K562 (cell line): ENCODE measurements around the gene DTNB. TPM values are rescaled to one million over a fixed set of nuclear protein-coding genes. Genes with fewer than 3 reads are reported as not detected.

Source experiments
- BCL6 ChIP-seq: fragments of 250-450 bp; sonication (Bioruptor Pico); IDR thresholded peaks from 2 replicates; pipeline ENCODE4 v1.4.0; 2020
- POLR2B ChIP-seq: fragments of 450-650 bp; IDR thresholded peaks from 2 replicates; pipeline ENCODE4 v1.6.1; 2018; ENCODE audit warnings: low read depth; ENCODE audit not compliant: partially characterized antibody
- TCFL5 ChIP-seq: fragments of 250-450 bp; sonication (Bioruptor Pico); conservative IDR thresholded peaks from 2 replicates; pipeline ENCODE4 v1.6.1; 2021; ENCODE audit warnings: mild to moderate bottlenecking, moderate library complexity, matching md5 sums
- polyA plus RNA-seq, 8 experiments: library from polyadenylated mRNA; depleted of rRNA in 4 of 8; stranded (reverse) in 5 of 8; unstranded in 3 of 8; fragments of >200 nt; fragmentation: Nextera tagmentation in 2 of 8; fragmentation: Illumina TruSeq in 1 of 8; extraction: Ambion mirVana in 2 of 8; extraction: Trizol in 1 of 8; gene quantifications; 2 replicates each; pipeline versions ENCODE4 v1.2.1 to v1.2.3, GENCODE V29; 2011 to 2014; ENCODE audit warnings: inconsistent platforms in 1 of 8, missing spikeins in 1 of 8
- total RNA-seq, 7 experiments: library from RNA; depleted of rRNA in 6 of 7; stranded (reverse); fragments of >200 nt in 6 of 7; fragmentation: Illumina TruSeq in 2 of 7; extraction: Trizol in 2 of 7; gene quantifications; 2 replicates each; pipeline versions ENCODE4 v1.2.1 to v1.2.3, GENCODE V29; 2011 to 2021; ENCODE audit warnings: low replicate concordance in 1 of 7
- TF ChIP-seq, protein P1 (sequence below), 2 experiments: fragments of 450-650 bp; IDR thresholded peaks; 2 replicates each; pipeline ENCODE4 v1.6.1; 2018; ENCODE audit warnings: mild to moderate bottlenecking in 2 of 2, low read depth in 1 of 2; ENCODE audit not compliant: partially characterized antibody in 2 of 2
- TF ChIP-seq, protein P2 (sequence below), 2 experiments: fragments of 450-650 bp; formaldehyde crosslinking in 1 of 2; IDR thresholded peaks; 2 replicates each; pipeline versions ENCODE4 v1.4.0 to v1.6.1; 2014 to 2020; ENCODE audit warnings: mild to moderate bottlenecking in 2 of 2, borderline replicate concordance in 1 of 2, low read depth in 1 of 2
- TF ChIP-seq, protein P3 (sequence below): sonication (generic); formaldehyde crosslinking; IDR thresholded peaks from 2 replicates; pipeline ENCODE4 v1.8.1; 2023; ENCODE audit warnings: mild to moderate bottlenecking, missing genetic modification reagents
- TF ChIP-seq, protein P4 (sequence below): IDR thresholded peaks from 2 replicates; pipeline ENCODE4 v1.6.1; 2016; ENCODE audit warnings: missing genetic modification characterization, missing compliant biosample characterization
- TF ChIP-seq, protein P5 (sequence below): fragments of 450-650 bp; IDR thresholded peaks from 2 replicates; pipeline ENCODE4 v1.6.1; 2016; ENCODE audit warnings: antibody characterized with exemption

DTNB gene
- total and polyA plus RNA-seq, 9 of the 15 experiments (the other 6 are each of a cell fraction or from before 2014, with no cell fraction given), result 0.18 to 2.0 (median 0.77) TPM; not detected in 2

DNA sequence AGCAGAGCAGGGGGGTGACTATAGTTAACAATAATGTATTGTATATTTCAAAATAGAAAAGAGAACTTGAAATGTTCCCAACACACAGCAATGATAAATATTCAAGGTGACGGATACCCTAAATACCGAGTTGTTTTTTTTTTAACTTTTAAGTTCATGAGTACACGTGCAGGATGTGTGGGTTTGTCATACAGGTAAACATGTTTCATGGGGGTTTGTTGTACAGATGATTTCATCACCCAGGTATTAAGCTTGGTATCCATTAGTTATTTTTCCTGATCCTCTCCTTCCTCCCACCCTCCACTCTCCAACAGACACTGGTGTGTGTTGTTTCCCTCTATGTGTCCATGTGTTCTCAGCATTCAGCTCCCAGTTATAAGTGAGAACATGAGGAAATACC lies 167.2 kb downstream of the DTNB start (continued):
- TF ChIP-seq, protein P1, sequence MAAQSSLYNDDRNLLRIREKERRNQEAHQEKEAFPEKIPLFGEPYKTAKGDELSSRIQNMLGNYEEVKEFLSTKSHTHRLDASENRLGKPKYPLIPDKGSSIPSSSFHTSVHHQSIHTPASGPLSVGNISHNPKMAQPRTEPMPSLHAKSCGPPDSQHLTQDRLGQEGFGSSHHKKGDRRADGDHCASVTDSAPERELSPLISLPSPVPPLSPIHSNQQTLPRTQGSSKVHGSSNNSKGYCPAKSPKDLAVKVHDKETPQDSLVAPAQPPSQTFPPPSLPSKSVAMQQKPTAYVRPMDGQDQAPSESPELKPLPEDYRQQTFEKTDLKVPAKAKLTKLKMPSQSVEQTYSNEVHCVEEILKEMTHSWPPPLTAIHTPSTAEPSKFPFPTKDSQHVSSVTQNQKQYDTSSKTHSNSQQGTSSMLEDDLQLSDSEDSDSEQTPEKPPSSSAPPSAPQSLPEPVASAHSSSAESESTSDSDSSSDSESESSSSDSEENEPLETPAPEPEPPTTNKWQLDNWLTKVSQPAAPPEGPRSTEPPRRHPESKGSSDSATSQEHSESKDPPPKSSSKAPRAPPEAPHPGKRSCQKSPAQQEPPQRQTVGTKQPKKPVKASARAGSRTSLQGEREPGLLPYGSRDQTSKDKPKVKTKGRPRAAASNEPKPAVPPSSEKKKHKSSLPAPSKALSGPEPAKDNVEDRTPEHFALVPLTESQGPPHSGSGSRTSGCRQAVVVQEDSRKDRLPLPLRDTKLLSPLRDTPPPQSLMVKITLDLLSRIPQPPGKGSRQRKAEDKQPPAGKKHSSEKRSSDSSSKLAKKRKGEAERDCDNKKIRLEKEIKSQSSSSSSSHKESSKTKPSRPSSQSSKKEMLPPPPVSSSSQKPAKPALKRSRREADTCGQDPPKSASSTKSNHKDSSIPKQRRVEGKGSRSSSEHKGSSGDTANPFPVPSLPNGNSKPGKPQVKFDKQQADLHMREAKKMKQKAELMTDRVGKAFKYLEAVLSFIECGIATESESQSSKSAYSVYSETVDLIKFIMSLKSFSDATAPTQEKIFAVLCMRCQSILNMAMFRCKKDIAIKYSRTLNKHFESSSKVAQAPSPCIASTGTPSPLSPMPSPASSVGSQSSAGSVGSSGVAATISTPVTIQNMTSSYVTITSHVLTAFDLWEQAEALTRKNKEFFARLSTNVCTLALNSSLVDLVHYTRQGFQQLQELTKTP (IDR thresholded peaks at IDR 0.05; ENCODE audit: low read depth in 1 of 2, partially characterized antibody in 2 of 2), result no peak
- TF ChIP-seq POLR2B (no peak), TCFL5 (no peak), BCL6 (CRISPR knock-in tag) (no peak)
- TF ChIP-seq, protein P2, sequence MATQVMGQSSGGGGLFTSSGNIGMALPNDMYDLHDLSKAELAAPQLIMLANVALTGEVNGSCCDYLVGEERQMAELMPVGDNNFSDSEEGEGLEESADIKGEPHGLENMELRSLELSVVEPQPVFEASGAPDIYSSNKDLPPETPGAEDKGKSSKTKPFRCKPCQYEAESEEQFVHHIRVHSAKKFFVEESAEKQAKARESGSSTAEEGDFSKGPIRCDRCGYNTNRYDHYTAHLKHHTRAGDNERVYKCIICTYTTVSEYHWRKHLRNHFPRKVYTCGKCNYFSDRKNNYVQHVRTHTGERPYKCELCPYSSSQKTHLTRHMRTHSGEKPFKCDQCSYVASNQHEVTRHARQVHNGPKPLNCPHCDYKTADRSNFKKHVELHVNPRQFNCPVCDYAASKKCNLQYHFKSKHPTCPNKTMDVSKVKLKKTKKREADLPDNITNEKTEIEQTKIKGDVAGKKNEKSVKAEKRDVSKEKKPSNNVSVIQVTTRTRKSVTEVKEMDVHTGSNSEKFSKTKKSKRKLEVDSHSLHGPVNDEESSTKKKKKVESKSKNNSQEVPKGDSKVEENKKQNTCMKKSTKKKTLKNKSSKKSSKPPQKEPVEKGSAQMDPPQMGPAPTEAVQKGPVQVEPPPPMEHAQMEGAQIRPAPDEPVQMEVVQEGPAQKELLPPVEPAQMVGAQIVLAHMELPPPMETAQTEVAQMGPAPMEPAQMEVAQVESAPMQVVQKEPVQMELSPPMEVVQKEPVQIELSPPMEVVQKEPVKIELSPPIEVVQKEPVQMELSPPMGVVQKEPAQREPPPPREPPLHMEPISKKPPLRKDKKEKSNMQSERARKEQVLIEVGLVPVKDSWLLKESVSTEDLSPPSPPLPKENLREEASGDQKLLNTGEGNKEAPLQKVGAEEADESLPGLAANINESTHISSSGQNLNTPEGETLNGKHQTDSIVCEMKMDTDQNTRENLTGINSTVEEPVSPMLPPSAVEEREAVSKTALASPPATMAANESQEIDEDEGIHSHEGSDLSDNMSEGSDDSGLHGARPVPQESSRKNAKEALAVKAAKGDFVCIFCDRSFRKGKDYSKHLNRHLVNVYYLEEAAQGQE (IDR thresholded peaks at IDR 0.05; ENCODE audit: borderline replicate concordance), result no peak
- TF ChIP-seq, protein P2 (CRISPR knock-in tag; IDR thresholded peaks at IDR 0.05; ENCODE audit: low read depth), result no peak
- TF ChIP-seq, protein P3, sequence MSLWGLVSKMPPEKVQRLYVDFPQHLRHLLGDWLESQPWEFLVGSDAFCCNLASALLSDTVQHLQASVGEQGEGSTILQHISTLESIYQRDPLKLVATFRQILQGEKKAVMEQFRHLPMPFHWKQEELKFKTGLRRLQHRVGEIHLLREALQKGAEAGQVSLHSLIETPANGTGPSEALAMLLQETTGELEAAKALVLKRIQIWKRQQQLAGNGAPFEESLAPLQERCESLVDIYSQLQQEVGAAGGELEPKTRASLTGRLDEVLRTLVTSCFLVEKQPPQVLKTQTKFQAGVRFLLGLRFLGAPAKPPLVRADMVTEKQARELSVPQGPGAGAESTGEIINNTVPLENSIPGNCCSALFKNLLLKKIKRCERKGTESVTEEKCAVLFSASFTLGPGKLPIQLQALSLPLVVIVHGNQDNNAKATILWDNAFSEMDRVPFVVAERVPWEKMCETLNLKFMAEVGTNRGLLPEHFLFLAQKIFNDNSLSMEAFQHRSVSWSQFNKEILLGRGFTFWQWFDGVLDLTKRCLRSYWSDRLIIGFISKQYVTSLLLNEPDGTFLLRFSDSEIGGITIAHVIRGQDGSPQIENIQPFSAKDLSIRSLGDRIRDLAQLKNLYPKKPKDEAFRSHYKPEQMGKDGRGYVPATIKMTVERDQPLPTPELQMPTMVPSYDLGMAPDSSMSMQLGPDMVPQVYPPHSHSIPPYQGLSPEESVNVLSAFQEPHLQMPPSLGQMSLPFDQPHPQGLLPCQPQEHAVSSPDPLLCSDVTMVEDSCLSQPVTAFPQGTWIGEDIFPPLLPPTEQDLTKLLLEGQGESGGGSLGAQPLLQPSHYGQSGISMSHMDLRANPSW (CRISPR knock-in tag), result no peak
- TF ChIP-seq, protein P4, sequence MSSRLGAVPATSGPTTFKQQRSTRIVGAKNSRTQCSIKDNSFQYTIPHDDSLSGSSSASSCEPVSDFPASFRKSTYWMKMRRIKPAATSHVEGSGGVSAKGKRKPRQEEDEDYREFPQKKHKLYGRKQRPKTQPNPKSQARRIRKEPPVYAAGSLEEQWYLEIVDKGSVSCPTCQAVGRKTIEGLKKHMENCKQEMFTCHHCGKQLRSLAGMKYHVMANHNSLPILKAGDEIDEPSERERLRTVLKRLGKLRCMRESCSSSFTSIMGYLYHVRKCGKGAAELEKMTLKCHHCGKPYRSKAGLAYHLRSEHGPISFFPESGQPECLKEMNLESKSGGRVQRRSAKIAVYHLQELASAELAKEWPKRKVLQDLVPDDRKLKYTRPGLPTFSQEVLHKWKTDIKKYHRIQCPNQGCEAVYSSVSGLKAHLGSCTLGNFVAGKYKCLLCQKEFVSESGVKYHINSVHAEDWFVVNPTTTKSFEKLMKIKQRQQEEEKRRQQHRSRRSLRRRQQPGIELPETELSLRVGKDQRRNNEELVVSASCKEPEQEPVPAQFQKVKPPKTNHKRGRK (tag), result no peak
- TF ChIP-seq, protein P5, sequence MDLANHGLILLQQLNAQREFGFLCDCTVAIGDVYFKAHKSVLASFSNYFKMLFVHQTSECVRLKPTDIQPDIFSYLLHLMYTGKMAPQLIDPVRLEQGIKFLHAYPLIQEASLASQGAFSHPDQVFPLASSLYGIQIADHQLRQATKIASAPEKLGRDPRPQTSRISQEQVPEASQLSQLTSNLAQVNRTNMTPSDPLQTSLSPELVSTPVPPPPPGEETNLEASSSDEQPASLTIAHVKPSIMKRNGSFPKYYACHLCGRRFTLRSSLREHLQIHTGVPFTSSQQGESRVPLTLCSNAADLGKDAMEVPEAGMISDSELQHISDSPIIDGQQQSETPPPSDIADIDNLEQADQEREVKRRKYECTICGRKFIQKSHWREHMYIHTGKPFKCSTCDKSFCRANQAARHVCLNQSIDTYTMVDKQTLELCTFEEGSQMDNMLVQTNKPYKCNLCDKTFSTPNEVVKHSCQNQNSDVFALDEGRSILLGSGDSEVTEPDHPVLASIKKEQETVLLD, result no peak
